Inflammatory macrophage treated with lipopolysaccharide for 4 hours (primary cell): ENCODE measurements around the gene BATF2.

Source experiments
- DNase-seq: peaks from one replicate; pipeline ENCODE4 v3.0.0-alpha.2; 2020

Gene BATF2

DNA sequence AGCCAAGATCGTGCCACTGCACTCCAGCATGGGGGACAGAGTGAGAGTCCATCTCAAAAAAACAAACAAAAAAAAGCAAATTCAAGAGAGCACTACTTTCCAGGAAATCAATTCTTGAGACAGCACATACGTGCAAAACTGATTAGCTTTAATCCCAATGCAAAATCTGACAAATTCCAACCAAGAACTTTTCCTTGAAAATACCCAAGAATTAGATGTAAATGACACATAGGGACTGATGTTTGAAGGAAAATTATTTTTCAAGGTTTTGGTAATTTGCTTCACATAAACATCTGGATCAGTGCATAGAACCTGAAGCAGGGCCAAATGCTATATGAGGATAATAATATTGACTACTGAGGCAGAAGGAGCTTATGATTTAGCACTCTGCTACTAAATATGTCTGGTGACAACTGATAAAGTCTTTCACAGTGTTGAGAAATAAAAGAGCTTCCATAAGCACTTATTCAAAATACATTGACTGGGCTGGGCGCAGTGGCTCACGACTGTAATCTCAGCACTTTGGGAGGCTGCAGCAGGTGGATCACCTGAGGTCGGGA lies 33.6 kb downstream of the BATF2 start:
- no peak for DNase-seq

DNA sequence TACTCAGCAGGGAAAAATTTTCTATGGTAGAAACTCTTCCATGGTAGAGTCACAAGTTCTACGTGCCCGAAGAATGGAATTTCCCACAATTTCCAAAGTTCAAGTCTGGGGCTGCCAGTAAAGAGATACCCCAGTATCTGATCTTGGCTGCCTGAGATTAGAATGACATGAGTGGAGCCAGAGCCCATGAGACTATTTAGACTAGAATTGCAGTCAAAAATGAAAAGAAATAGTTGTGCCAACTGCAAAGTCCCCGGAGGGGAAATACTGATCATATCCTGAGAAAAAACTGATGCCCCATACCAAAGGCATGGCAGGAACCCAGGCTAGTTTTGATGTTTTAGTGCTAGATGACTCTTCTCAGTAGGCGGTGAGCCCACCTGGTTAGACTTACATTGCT lies 36.1 kb downstream of the BATF2 start:
- no peak for DNase-seq

DNA sequence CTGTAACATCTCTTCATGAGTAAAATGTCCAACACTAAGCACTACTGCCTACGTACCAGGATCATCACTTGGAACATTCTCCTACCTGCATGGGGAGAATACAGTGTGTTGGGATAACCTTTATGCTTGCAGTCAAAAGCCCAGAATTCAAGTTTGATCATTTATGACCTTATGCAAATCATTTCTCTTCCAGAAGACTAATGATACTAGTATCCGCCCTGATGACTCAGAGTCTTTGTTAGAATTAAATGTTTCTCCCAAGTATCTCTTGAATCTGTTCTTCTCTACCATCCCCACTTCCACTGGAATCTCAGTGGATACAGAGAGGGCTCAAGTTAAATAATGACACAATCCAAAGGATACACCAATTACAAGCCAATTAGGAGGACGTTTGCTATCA lies 37.3 kb downstream of the BATF2 start:
- DNase-seq: no peak

DNA sequence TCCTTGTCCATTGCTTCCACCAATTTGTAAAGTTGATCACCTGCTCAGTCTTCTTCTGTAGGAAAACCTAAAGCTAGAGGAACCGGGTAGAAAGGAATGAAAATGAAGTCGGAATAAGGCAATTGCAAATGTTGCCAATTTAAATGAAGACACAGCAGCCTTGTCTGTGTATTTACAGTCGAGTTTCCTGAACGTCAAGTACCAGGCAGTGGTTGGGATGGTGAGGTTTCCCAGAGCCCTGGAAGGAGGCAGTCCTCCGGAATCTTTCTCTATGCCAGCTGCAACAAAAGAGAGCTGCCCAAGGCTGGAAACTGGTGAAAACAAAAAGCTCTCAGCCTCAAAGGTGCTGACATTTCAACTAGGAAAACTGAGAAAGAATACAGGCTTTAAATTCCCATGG lies 42.6 kb downstream of the BATF2 start:
- DNase-seq: no peak

DNA sequence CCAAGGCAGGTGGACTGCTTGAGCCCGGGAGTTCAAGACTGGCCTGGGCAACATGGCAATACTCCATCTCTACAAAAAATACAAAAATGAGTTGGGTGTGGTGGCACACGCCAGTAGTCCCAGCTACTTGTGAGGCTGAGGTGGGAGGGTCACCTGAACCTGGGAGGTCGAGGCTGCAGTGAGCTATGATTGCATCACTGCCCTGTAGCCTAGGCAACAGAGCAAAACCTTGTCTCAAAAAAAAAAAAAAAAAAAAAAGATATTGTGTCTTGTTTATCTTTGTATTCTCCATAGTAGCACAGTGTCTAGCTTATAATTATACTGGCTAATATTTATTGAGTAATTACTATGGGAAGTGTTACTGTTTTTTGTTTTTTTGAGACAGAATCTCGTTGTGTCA lies 45.2 kb downstream of the BATF2 start:
- no peak for DNase-seq

DNA sequence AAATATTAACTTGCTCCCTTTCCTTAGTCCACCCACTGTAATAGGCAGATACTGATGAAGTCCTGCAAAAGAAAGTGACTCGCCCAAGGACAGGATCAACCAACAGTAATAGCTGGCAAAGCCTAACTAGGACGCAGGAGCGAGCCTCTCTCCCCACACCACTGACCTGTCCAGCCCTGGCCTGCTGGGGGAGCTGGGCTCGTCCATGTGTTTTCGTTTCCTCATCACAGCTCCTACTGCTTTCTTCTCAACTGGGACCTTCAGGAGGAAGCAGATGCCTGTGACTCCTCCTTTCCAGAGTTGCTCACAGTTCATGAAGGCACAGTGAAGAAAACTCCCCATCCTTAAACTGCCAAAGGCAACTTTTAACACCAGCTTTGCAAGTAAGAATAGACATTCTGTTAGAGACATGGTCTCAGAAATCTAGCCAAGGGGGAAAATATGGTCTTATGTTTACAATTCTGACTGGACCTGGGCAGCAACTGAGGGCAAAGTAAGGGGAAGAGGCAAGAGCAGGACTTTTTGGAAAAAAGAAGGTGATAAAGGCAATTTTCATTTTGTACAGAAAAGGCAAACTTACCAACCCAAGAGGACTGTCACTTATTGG lies 49.5 kb downstream of the BATF2 start:
- DNase-seq: peak; percentile 51
